Activated CD8-positive, alpha-beta memory T cell treated with anti-CD3 and anti-CD28 coated beads for 4 hours (primary cell): ENCODE measurements around the gene KIF27.
A peak's percentile ranks its signal among the peaks of the same experiment; 100 is the strongest.
"Not testable (repeated sequence)": the region's sequence is repeated elsewhere in the genome, so short reads cannot be mapped to it uniquely, and the experiment has no call there.

ENCODE experiments used
- DNase-seq, 2 donors: peaks; one replicate each; pipeline ENCODE4 v3.0.0-alpha.2; 2020; ENCODE audit warnings: low read depth in 2 of 2

Gene KIF27

GRCh38 chr9:83920927-83921707 is at the start of gene KIF27:
KIF27 (minus strand) TSS chr9:83921432; CDS start chr9:83915591, 5,841 bp downstream.
- peak; percentile 90 to 93 for DNase-seq

- no peak for DNase-seq
Observed at GRCh38 chr9:83969602-83970001, 48.4 kb upstream of the KIF27 start.

- no peak for DNase-seq
Observed at GRCh38 chr9:83967073-83967472, 45.8 kb upstream of the KIF27 start.

GRCh38 chr9:83966209-83966582 is 45.0 kb upstream of the KIF27 start:
- DNase-seq, result no peak

GRCh38 chr9:83965350-83966208 is 44.3 kb upstream of the KIF27 start:
- DNase-seq, result no peak

- DNase-seq, result no peak
Observed at GRCh38 chr9:83964973-83965349, 43.7 kb upstream of the KIF27 start.

GRCh38 chr9:83962165-83962564 is 40.9 kb upstream of the KIF27 start:
- DNase-seq, result no peak

- DNase-seq, result no peak
Observed at GRCh38 chr9:83960991-83961390, 39.8 kb upstream of the KIF27 start.

- no peak for DNase-seq
Observed at GRCh38 chr9:83959061-83959460, 37.8 kb upstream of the KIF27 start.

- DNase-seq, result no peak
Observed at GRCh38 chr9:83957248-83957513, 35.9 kb upstream of the KIF27 start.

GRCh38 chr9:83956436-83957247 is 35.4 kb upstream of the KIF27 start:
- peak in 1 of 2 donors; percentile 32 for DNase-seq

GRCh38 chr9:83956086-83956435 is 34.8 kb upstream of the KIF27 start:
- no peak for DNase-seq

GRCh38 chr9:83948096-83948495 is 26.9 kb upstream of the KIF27 start:
- DNase-seq, result not testable (repeated sequence)

GRCh38 chr9:83940590-83941303 is 19.5 kb upstream of the KIF27 start:
- DNase-seq, result no peak

- DNase-seq, result no peak
Observed at GRCh38 chr9:83937861-83938455, 16.7 kb upstream of the KIF27 start.

GRCh38 chr9:83936523-83936922 is 15.3 kb upstream of the KIF27 start:
- DNase-seq, result no peak

- no peak for DNase-seq
Observed at GRCh38 chr9:83935276-83935935, 14.2 kb upstream of the KIF27 start.

- DNase-seq, result no peak
Observed at GRCh38 chr9:83934569-83935275, 13.5 kb upstream of the KIF27 start.

GRCh38 chr9:83933790-83934189 is 12.6 kb upstream of the KIF27 start:
- no peak for DNase-seq

- DNase-seq, result no peak
Observed at GRCh38 chr9:83932851-83933250, 11.6 kb upstream of the KIF27 start.
